GM19043 (cell line): ENCODE measurements around the gene CFC1B.
"Not testable (repeated sequence)": the region's sequence is repeated elsewhere in the genome, so short reads cannot be mapped to it uniquely, and the experiment has no call there.

Source experiments
- ATAC-seq: cut with Tn5 transposase; IDR thresholded peaks from one replicate; pipeline ENCODE4 v1.9.1; 2021; ENCODE audit warnings: low read depth; ENCODE audit not compliant: unreplicated experiment

Gene CFC1B

DNA sequence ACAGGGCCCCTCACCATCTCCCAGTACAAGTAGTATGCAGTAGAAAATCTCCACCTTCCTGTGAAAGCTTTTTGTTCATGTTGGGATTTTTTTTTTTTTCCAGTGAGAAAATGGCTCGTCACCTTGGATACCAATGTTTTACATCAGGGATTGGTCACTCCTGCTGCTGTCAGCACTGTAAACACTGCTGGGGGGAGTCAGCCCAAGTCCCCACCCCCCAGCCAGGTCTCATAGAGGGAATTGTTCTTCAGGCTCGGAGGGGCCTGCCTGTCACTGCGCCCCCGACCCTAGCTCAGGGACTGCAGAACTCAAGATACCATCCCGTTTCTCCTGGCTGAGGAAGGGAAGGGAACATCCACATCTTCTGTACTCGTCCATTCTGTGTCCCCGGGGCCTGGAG is at the start of gene CFC1B:
Gene CFC1B, plus strand, starts transcription at position 231 of the 400 bp plus-strand sequence. CDS start 263 bp downstream, outside the sequence.
- not testable (repeated sequence) for ATAC-seq

DNA sequence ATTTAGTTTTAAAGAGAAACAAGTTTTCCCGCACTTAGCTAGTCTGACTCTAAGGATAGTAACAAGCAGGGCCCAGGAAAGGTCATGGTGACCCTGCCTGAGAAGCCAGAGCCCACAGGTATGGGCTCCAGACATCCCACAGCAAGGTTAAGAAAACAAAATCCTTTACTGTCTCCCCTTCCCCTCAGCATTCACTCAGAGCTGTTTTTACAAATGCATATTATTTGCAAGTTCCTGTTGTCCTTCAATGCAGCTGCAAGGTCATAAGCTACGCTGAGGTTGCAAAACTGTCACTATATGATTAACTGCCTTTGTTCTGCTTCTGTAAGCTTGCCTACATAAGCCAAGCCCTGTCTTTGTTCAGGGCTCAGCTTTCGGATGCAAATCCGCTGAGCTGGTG is 29.9 kb upstream of the CFC1B start:
- ATAC-seq: not testable (repeated sequence)

DNA sequence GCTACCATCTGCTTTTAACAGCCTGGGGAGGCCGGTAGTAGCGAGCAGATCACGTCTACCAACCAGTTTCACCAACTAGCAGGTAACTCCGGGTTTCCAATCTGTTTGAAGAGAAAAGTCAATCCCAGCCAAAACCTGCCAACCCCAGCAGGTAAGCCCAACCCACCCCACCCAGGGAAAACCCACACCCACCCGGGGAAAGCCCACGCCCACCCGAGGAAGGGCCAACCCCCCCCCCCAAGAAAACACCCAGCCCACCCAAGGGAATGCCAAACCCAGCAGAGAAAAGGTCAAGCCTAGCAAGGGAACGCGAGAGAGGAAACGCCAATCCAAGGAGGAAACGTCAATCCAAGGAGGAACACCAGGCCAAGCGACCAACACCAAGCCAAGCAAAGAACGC is 11.8 kb upstream of the CFC1B start, which contains the start of gene POTEI:
Gene POTEI, minus strand, starts transcription at position 101 of the 400 bp plus-strand sequence. Its CDS starts 93 bp downstream, at position 8.
- ATAC-seq: not testable (repeated sequence)

- ATAC-seq: not testable (repeated sequence)
Measured at GRCh38 chr2:130510807-130511746, 9.9 kb upstream of the CFC1B start.

DNA sequence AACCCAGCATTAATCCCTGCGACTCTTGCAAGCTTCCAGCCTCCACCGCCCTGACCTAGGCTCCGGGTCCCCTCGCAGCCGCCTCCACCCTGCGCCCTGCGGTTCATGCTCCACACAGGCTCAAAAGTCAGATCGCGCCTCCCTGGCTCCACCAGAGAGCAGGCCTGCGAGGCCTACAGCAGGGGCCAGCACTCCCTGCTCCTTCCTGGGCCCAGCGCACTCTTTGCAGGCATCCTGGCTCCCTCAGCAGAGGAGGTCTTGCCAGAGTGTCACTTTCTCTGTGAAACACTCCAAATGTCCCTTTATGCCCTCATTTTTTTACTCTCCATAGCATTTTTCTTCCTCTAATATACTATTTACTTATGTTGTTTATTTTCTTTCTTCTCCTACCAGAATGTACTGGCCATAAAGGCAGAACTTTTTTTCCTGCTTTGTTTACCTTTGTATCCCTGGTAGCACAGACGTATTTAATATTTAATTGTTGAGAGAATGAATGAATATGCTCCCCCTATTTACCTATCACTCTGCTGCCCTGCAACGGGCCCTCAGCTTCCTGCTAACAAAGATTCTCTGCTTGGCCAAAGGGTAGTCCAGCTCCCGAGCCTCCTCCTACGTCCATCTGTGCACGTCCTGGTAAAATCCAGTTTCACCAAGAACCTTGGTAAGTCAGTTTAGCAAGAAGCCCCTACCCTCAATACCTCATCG is 9.1 kb upstream of the CFC1B start:
- not testable (repeated sequence) for ATAC-seq

DNA sequence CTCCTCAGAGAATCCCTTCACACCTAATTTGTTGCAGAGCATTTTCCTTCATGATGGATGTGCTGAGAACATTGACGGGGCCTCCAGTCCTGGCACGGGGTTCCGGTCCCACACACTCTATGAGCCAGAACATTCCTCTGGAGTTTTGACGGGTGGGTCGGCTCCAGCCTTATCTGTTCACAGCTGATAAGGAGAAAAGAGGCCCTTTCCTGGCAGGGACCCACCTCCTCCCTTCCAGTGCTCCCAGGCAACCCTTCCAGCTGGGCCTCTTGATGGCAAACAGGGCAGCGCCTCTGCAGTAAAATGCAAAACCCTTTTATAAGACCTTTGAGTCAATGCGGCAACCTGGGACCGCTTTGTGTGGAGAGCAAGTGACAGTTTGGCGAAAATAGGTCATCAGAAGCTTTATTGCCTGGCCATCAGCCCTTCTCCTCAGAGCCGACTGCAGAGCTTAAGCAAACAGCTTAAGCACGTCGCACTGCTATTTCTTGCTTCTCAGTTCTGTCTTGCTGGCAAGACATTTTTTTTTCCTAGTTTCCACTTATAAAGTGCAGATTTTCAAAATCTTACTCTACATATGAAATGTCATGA is 2.4 kb upstream of the CFC1B start:
- not testable (repeated sequence) for ATAC-seq

GRCh38 chr2:130522390-130522789 is 1.4 kb downstream of the CFC1B start:
- not testable (repeated sequence) for ATAC-seq

DNA sequence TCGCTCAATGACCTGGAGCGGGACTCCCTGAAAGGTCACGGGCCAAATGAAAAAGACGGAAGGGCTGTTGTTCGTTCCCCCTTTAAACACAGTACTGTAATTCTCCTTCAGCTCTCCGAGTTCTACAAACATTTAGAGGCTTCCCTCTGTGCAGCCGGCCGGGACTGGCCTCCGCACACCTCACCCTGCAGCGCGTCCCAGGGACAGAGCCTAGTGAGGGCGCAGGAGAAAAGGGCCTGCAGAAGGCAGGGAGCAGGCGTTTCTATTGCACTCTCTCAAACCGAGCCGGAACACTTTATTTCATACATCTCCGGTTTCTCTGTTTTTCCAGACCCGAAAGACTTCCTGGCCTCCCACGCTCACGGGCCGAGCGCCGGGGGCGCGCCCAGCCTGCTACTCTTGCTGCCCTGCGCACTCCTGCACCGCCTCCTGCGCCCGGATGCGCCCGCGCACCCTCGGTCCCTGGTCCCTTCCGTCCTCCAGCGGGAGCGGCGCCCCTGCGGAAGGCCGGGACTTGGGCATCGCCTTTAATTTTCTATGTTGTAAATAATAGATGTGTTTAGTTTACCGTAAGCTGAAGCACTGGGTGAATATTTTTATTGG is 6.4 kb downstream of the CFC1B start:
- ATAC-seq: not testable (repeated sequence)

GRCh38 chr2:130529545-130529944 is 8.5 kb downstream of the CFC1B start:
- ATAC-seq: not testable (repeated sequence)

GRCh38 chr2:130530212-130530611 is 9.2 kb downstream of the CFC1B start:
- not testable (repeated sequence) for ATAC-seq

GRCh38 chr2:130531225-130531624 is 10.2 kb downstream of the CFC1B start:
- ATAC-seq: peak; percentile 70

DNA sequence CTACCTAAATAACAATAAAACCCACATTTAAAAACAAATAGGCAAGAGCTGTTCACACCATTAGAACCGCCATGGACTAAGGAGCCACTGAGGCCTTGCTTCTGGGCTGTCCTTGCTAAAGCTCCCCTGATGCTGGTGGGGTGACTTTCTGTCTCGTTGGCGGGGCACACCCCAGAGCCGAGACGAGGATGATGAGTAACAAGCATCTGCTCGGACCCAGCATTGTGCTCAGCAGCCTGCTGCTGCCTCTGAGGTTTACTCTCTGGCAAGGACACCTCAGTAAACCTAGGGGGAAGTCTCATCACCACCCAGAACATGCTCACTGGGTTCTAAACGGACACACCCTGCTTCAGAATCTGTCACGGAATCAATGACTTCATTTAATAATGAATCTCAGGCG is 10.7 kb downstream of the CFC1B start:
- not testable (repeated sequence) for ATAC-seq

GRCh38 chr2:130536654-130537053 is 15.6 kb downstream of the CFC1B start:
- ATAC-seq: not testable (repeated sequence)

- ATAC-seq: not testable (repeated sequence)
Measured at GRCh38 chr2:130538271-130538670, 17.2 kb downstream of the CFC1B start.

DNA sequence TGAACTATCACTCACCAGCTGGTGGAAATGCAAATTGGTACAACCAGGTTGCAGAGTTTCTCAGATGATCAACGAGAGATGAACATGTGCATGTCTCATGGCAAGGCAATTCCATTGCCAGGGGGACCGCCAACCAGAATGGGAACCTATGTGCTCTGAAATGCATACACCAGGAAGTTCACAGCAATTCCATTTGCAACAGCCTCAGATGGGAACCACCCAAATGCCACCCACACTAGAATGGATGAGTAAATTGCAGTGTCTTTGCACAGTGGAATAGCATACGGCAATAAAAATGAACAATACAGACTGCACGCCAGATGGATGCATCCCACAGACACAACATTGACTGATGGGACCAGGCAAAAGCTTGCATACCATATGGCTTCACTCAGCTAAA is 21.8 kb downstream of the CFC1B start:
- ATAC-seq: not testable (repeated sequence)

- ATAC-seq: not testable (repeated sequence)
Measured at GRCh38 chr2:130543785-130544528, 22.9 kb downstream of the CFC1B start.

DNA sequence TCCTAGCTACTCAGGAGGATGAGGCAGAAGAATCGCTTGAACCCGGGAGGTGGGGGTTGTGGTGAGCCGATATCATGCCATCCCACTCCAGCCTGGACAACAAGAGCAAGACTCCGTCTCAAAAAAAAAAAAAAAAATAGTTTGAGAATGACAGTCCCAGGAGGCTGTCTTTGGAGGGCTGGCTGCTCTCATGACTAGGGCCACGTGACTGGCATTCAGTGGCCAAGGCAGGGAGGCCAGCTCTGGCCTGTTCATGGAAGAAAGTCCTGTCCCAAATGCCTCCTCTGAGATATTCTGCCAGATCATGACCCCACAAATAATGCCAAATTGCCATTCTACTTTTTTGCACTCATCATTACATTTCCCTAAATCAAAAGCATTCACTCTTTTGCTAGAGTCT is 24.0 kb downstream of the CFC1B start:
- ATAC-seq: not testable (repeated sequence)

DNA sequence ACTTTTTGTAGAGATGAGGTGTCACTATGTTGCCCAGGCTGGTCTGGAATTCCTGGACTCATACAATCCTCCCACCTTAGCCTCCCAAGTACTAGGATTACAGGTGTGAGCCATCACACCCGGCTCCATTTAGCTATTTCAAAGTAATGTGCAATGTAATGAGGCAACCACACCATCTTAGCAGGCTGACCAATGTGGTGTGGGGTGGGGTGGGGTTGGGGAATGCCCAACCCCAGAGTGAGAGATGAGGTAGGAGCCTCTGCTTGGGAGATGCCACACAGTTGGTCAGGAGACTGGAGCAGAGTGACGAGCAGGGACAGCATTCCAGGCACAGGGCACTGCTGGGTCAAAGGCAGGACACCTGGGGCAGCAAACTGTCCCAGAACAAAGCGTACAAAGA is 27.4 kb downstream of the CFC1B start:
- not testable (repeated sequence) for ATAC-seq

- not testable (repeated sequence) for ATAC-seq
Measured at GRCh38 chr2:130549475-130549874, 28.5 kb downstream of the CFC1B start.

DNA sequence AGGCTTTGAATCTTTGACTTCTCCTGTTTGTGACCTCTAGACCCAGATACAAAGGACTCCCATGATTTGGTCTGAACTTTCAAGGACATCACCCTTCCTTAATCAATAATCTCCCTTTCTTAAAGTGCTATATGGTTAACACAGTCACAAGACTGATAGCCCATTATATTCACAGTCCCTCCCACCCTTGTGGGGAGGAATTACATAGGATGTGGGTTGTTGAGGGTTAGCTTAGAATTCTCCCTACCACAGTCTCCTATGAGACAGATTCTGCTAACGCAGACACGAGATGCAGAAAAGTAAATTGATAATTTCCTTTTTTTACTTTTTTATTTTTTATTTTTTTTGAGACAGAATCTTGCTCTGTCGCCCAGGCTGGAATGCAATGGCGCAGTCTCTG is 33.2 kb downstream of the CFC1B start:
- not testable (repeated sequence) for ATAC-seq
